Left lung (tissue), 10 donors: ENCODE data around the gene ALLC. TPM values are rescaled to one million over a fixed set of nuclear protein-coding genes. Genes with fewer than 3 reads are reported as not detected.

Experiments
- ATAC-seq: fragments of 200-7000 bp; cut with Tn5 transposase; one replicate; pipeline ENCODE4 v1.9.1; 2020; ENCODE audit warnings: moderate library complexity
- DNase-seq, 4 donors: peaks; one replicate each; pipeline ENCODE4 v3.0.0-alpha.2; 2013 to 2020
- H3K27ac ChIP-seq, 2 donors: fragments of 200-600 bp; sonication (generic) in 1 of 2; one replicate each; pipeline versions ENCODE4 v1.5.0 to v1.8.0; 2020 to 2021
- H3K27me3 ChIP-seq, 2 donors: fragments of 200-600 bp; sonication (generic) in 1 of 2; one replicate each; pipeline versions ENCODE4 v1.5.0 to v1.8.0; 2020 to 2021
- H3K36me3 ChIP-seq, 2 donors: fragments of 200-600 bp; sonication (generic) in 1 of 2; one replicate each; pipeline versions ENCODE4 v1.5.0 to v1.8.0; 2020 to 2021
- H3K4me1 ChIP-seq, 2 donors: fragments of 200-600 bp; one replicate each; pipeline ENCODE4 v1.8.0; 2021
- H3K4me3 ChIP-seq, 2 donors: fragments of 200-600 bp; sonication (generic) in 1 of 2; one replicate each; pipeline versions ENCODE4 v1.5.0 to v1.8.0; 2020 to 2021; ENCODE audit warnings: mild to moderate bottlenecking in 1 of 2
- H3K9me3 ChIP-seq, 2 donors: fragments of 200-600 bp; sonication (generic) in 1 of 2; one replicate each; pipeline versions ENCODE4 v1.5.0 to v1.8.0; 2020 to 2021
- CTCF ChIP-seq, 2 donors: fragments of 200-600 bp; sonication (generic) in 1 of 2; IDR thresholded peaks; one replicate each; pipeline versions ENCODE4 v1.5.0 to v1.8.0; 2021; ENCODE audit warnings: antibody characterized with exemption in 2 of 2
- intact Hi-C, 2 donors: fragments of 100-400 bp; cut with DNase I; formaldehyde crosslinking; loops; one replicate each; pipeline versions ENCODE4 v1.11.2 to v1.14.2; 2022
- polyA plus RNA-seq, 6 donors: library from polyadenylated mRNA; unstranded; fragments of 120-200 nt; gene quantifications; one replicate each; pipeline ENCODE4 v1.2.1, GENCODE V29; 2013; ENCODE audit not compliant: insufficient read length in 6 of 6
- total RNA-seq, 2 donors: library from RNA; stranded (reverse); fragmentation: NEBNext Ultra II Directional; extraction: Animal tissue kit (Norgen Biotek cat#: 25700); gene quantifications; one replicate each; pipeline ENCODE4 v1.2.1, GENCODE V29; 2021
- donor health status: DM: no; HTN: yes; CAD: no.
- donor health status: DM: no; HTN: no; CAD: no.

ALLC gene
- total and polyA plus RNA-seq, 8 donors = 0.13 TPM; not detected in 7

GRCh38 chr2:3730646-3731045, 72.6 kb downstream of the ALLC start:
- intact Hi-C loops = no loop called here
- H3K36me3 ChIP-seq = no peaks in the 10 kb centered on the region
- peaks cover 0 to 18% of the 10 kb centered on the region in 2 donors for H3K27me3 ChIP-seq
- peaks cover 0 to 5% of the 10 kb centered on the region in 2 donors for H3K4me1 ChIP-seq
- ATAC-seq (no peak), DNase-seq (no peak)
- no peak overlapping the region for H3K27ac ChIP-seq
- H3K4me3 ChIP-seq = no peak overlapping the region
- no peak for TF ChIP-seq CTCF (IDR thresholded peaks at IDR 0.05)
- no peaks in the 10 kb centered on the region for H3K9me3 ChIP-seq

GRCh38 chr2:3731829-3732228, 73.8 kb downstream of the ALLC start:
- peaks cover 0 to 5% of the 10 kb centered on the region in 2 donors for H3K4me1 ChIP-seq
- no peak overlapping the region for H3K4me3 ChIP-seq
- no peak for TF ChIP-seq CTCF (IDR thresholded peaks at IDR 0.05)
- no peaks in the 10 kb centered on the region for H3K9me3 ChIP-seq
- DNase-seq (no peak), ATAC-seq (no peak)
- no peaks in the 10 kb centered on the region for H3K36me3 ChIP-seq
- intact Hi-C loops = no loop called here
- H3K27ac ChIP-seq = no peak overlapping the region
- peaks cover 0 to 12% of the 10 kb centered on the region in 2 donors for H3K27me3 ChIP-seq

GRCh38 chr2:3736112-3736511, 78.1 kb downstream of the ALLC start:
- no peaks in the 10 kb centered on the region for H3K9me3 ChIP-seq
- TF ChIP-seq CTCF (IDR thresholded peaks at IDR 0.05) = no peak
- no peaks in the 10 kb centered on the region for H3K27me3 ChIP-seq
- no peak overlapping the region for H3K27ac ChIP-seq
- H3K4me1 ChIP-seq = no peaks in the 10 kb centered on the region
- intact Hi-C loops = no loop called here
- DNase-seq (no peak), ATAC-seq (no peak)
- no peak overlapping the region for H3K4me3 ChIP-seq
- H3K36me3 ChIP-seq = no peaks in the 10 kb centered on the region

GRCh38 chr2:3737128-3737527, 79.1 kb downstream of the ALLC start:
- DNase-seq (no peak), ATAC-seq (no peak)
- Histone ChIP-seq H3K4me3 (no peak overlapping the region), H3K27ac (no peak overlapping the region), H3K27me3 (no peaks in the 10 kb centered on the region), H3K36me3 (no peaks in the 10 kb centered on the region), H3K4me1 (no peaks in the 10 kb centered on the region), H3K9me3 (no peaks in the 10 kb centered on the region)
- TF ChIP-seq CTCF (IDR thresholded peaks at IDR 0.05) = no peak
- intact Hi-C loops = no loop called here

GRCh38 chr2:3738454-3738853, 80.5 kb downstream of the ALLC start:
- no peak overlapping the region for H3K4me3 ChIP-seq
- H3K36me3 ChIP-seq = no peaks in the 10 kb centered on the region
- no peaks in the 10 kb centered on the region for H3K27me3 ChIP-seq
- no peak overlapping the region for H3K27ac ChIP-seq
- intact Hi-C loops = no loop called here
- TF ChIP-seq CTCF (IDR thresholded peaks at IDR 0.05) = no peak
- no peaks in the 10 kb centered on the region for H3K9me3 ChIP-seq
- ATAC-seq (no peak), DNase-seq (no peak)
- H3K4me1 ChIP-seq = no peaks in the 10 kb centered on the region
